Loucy (cell line): Measurements from ENCODE around the gene ST3GAL6.
A peak's percentile ranks its signal among the peaks of the same experiment; 100 is the strongest.

Experiments
- H2AFZ ChIP-seq: fragments of 200-600 bp; sonication (generic); 2 replicates; pipeline ENCODE4 v1.6.0; 2016; ENCODE audit warnings: antibody characterized with exemption, mild to moderate bottlenecking, low read length, moderate library complexity
- H3F3A ChIP-seq: fragments of 200-600 bp; 2 replicates; pipeline ENCODE4 v1.6.0; 2016; ENCODE audit warnings: antibody characterized with exemption, low read depth, mild to moderate bottlenecking
- H3K27me3 ChIP-seq: fragments of 200-600 bp; sonication (generic); 2 replicates; pipeline ENCODE4 v1.6.1; 2014; ENCODE audit warnings: low read length, mild to moderate bottlenecking; ENCODE audit not compliant: insufficient read depth, poor library complexity, severe bottlenecking
- H3K36me3 ChIP-seq: fragments of 200-600 bp; sonication (generic); 2 replicates; pipeline ENCODE4 v1.6.1; 2016; ENCODE audit warnings: low read length; ENCODE audit not compliant: insufficient read depth
- H3K4me1 ChIP-seq: fragments of 200-600 bp; sonication (generic); 2 replicates; pipeline ENCODE4 v1.5.1; 2014; ENCODE audit warnings: low read length, mild to moderate bottlenecking; ENCODE audit not compliant: insufficient read depth, poor library complexity, severe bottlenecking
- H3K4me2 ChIP-seq: fragments of 200-600 bp; sonication (generic); 2 replicates; pipeline ENCODE4 v1.6.0; 2014; ENCODE audit warnings: antibody characterized with exemption, low read length, low read depth, mild to moderate bottlenecking; ENCODE audit not compliant: poor library complexity, severe bottlenecking
- H3K4me3 ChIP-seq: fragments of 200-600 bp; sonication (generic); 2 replicates; pipeline ENCODE4 v1.5.1; 2014; ENCODE audit warnings: low read length, mild to moderate bottlenecking, mixed read lengths; ENCODE audit not compliant: poor library complexity, severe bottlenecking
- H3K79me2 ChIP-seq: fragments of 200-600 bp; sonication (generic); 2 replicates; pipeline ENCODE4 v1.6.1; 2014; ENCODE audit warnings: low read length; ENCODE audit not compliant: insufficient read depth
- H3K9ac ChIP-seq: fragments of 200-600 bp; sonication (generic); 2 replicates; pipeline ENCODE4 v1.6.0; 2014; ENCODE audit warnings: mild to moderate bottlenecking, low read depth, low read length, moderate library complexity; ENCODE audit not compliant: poor library complexity, severe bottlenecking
- H3K9me2 ChIP-seq: fragments of 200-600 bp; sonication (generic); replicated peaks from 2 replicates; pipeline ENCODE4 v1.6.1; 2016; ENCODE audit warnings: low read depth, low read length, mixed read lengths
- H3K9me3 ChIP-seq: fragments of 200-600 bp; sonication (generic); 2 replicates; pipeline ENCODE4 v1.6.1; 2014; ENCODE audit warnings: mild to moderate bottlenecking, antibody characterized with exemption, low read length, low read depth; ENCODE audit not compliant: insufficient read depth
- H4K20me1 ChIP-seq: fragments of 200-600 bp; sonication (generic); 2 replicates; pipeline ENCODE4 v1.6.0; 2014; ENCODE audit warnings: antibody characterized with exemption, low read length, mild to moderate bottlenecking; ENCODE audit not compliant: insufficient read depth, poor library complexity, severe bottlenecking
- CTCF ChIP-seq: fragments of 200-600 bp; sonication (generic); conservative IDR thresholded peaks from 2 replicates; pipeline ENCODE4 v1.5.1; 2014; ENCODE audit warnings: mild to moderate bottlenecking, antibody characterized with exemption, low read length
- EZH2phosphoT487 ChIP-seq: fragments of 200-600 bp; IDR thresholded peaks from 2 replicates; pipeline ENCODE4 v1.6.1; 2018; ENCODE audit warnings: antibody characterized with exemption, mild to moderate bottlenecking, moderate library complexity, borderline replicate concordance

The ST3GAL6 gene

GRCh38 chr3:98731720-98732285, 31.3 kb upstream of the ST3GAL6 start:
- TF ChIP-seq CTCF (no peak), EZH2phosphoT487 (no peak)
- H3K9me3 ChIP-seq, result no peaks in the 10 kb centered on the region
- no peaks in the 10 kb centered on the region for H3K79me2 ChIP-seq
- H3K4me3 ChIP-seq, result peak overlapping the region; percentile 70
- H2AFZ ChIP-seq, result peak overlapping the region; percentile 83
- H3K4me2 ChIP-seq, result peak overlapping the region; percentile 75
- H3K9ac ChIP-seq, result no peak overlapping the region
- no peaks in the 10 kb centered on the region for H3F3A ChIP-seq
- H4K20me1 ChIP-seq, result no peaks in the 10 kb centered on the region
- no peaks in the 10 kb centered on the region for H3K36me3 ChIP-seq
- no peaks in the 10 kb centered on the region for H3K9me2 ChIP-seq
- peaks cover 20% of the 10 kb centered on the region for H3K4me1 ChIP-seq
- peaks cover 40% of the 10 kb centered on the region for H3K27me3 ChIP-seq

GRCh38 chr3:98732286-98733052, 30.7 kb upstream of the ST3GAL6 start:
- H3K79me2 ChIP-seq, result no peaks in the 10 kb centered on the region
- H3K9me2 ChIP-seq, result no peaks in the 10 kb centered on the region
- H3F3A ChIP-seq, result no peaks in the 10 kb centered on the region
- H4K20me1 ChIP-seq, result no peaks in the 10 kb centered on the region
- H3K36me3 ChIP-seq, result no peaks in the 10 kb centered on the region
- peak overlapping the region; percentile 75 for H3K4me2 ChIP-seq
- TF ChIP-seq CTCF (no peak), EZH2phosphoT487 (no peak)
- no peaks in the 10 kb centered on the region for H3K9me3 ChIP-seq
- peaks cover 20% of the 10 kb centered on the region for H3K4me1 ChIP-seq
- peak overlapping the region; percentile 70 for H3K4me3 ChIP-seq
- peak overlapping the region; percentile 17 for H3K9ac ChIP-seq
- H3K27me3 ChIP-seq, result peaks cover 40% of the 10 kb centered on the region
- peak overlapping the region; percentile 83 for H2AFZ ChIP-seq

DNA sequence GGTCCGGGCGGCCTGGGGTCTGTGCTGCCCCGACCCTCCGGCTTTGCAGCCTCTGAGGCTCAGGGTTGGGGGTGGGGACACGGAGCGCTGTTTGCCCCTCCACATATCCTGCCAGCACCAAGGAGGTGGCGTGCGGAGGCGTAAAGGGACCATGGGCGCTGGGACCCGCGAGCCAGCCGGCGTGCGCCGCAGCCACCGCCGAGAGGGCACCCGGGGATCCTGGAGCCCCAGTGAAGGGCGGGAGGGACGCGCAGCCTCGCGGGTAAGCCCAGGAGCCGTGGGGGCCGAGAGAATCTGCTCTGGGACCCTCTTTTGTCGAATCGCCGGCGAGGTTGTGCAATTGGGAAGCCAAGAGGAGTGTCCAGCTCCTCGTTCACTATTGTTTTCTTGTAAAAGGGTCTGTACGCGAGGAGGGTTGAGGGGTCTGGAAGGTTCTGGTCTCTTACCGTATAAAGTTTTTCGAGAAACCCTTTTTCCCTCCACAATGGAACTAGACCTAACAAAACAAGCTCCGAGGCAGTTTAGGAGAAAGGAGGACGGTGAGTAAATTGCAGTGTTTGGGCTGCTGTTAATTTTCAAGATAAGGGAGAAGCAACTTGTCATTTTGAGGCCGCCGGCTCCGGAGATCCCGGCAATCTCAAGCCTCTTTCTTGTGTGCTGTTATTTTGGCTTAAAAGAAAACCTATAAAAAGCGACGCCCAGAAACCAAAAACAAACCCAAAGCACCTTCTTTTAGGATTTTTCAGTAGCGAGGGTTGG, 29.9 kb upstream of the ST3GAL6 start:
- H3K9me3 ChIP-seq, result no peaks in the 10 kb centered on the region
- H3F3A ChIP-seq, result no peaks in the 10 kb centered on the region
- H3K36me3 ChIP-seq, result no peaks in the 10 kb centered on the region
- no peaks in the 10 kb centered on the region for H4K20me1 ChIP-seq
- H3K4me3 ChIP-seq, result peak overlapping the region; percentile 70
- no peaks in the 10 kb centered on the region for H3K79me2 ChIP-seq
- peaks cover 40% of the 10 kb centered on the region for H3K27me3 ChIP-seq
- H3K9me2 ChIP-seq, result no peaks in the 10 kb centered on the region
- peaks cover 20% of the 10 kb centered on the region for H3K4me1 ChIP-seq
- TF ChIP-seq EZH2phosphoT487, result no peak
- TF ChIP-seq CTCF, result no peak
- H2AFZ ChIP-seq, result peak overlapping the region; percentile 83
- peak overlapping the region; percentile 75 for H3K4me2 ChIP-seq
- H3K9ac ChIP-seq, result peak overlapping the region; percentile 17
